Activated naive CD8-positive, alpha-beta T cell (primary cell): Measurements from ENCODE around the gene LRG1.

Experiments
- H3K27ac Mint-ChIP-seq: one replicate; pipeline ENCODE4 v1.8.0; 2021; ENCODE audit warnings: mixed read lengths
- H3K27me3 Mint-ChIP-seq: one replicate; pipeline ENCODE4 v1.8.0; 2021; ENCODE audit warnings: mixed read lengths
- H3K36me3 Mint-ChIP-seq: one replicate; pipeline ENCODE4 v1.8.0; 2021; ENCODE audit warnings: mixed read lengths
- H3K4me1 Mint-ChIP-seq: one replicate; pipeline ENCODE4 v1.8.0; 2021; ENCODE audit warnings: low read depth, mixed read lengths
- H3K4me3 Mint-ChIP-seq: one replicate; pipeline ENCODE4 v1.8.0; 2021; ENCODE audit warnings: mild to moderate bottlenecking, mixed read lengths
- H3K9me3 Mint-ChIP-seq: one replicate; pipeline ENCODE4 v1.8.0; 2021; ENCODE audit warnings: low read depth, mixed read lengths

LRG1 gene

DNA sequence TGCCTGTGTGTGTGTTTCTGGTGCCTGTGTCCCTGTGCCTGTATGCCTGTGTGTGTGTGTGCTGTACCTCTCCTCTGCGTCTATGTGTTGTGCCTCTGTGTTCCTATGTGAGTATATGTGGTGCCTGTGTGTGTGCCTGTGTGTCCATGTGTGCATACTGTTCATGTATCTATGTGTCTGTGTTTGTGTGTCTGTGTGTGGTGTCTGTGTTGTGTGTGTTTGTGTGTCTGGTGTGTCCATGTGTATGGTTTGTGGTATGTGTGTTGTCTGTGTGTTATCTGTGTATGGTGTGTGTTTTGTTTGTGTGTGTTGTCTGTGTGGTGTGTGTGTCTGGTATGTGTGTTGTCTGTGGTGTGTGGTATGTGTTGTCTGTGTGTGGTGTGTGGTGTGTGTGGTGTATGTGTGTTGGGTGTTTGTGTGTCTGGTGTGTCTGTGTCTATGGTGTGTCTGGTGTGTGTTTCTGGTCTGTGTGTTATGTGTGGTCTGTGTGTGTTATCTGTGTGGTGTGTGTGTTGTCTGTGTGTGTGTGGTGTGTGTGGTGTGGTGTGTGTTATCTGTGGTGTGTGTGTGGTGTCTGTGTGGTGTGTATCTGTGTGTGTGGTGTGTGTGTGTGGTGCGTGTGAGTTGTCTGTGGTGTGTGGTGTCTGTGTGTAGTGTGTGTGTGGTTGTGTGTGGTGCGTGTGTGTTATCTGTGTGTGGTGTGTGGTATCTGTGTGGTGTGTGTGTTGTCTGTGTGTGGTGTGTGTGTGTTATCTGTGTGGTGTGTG is 47.3 kb downstream of the LRG1 start:
- Mint-ChIP-seq H3K27ac (no peak overlapping the region), H3K9me3 (no peaks in the 10 kb centered on the region), H3K36me3 (no peaks in the 10 kb centered on the region), H3K4me3 (no peak overlapping the region), H3K27me3 (no peaks in the 10 kb centered on the region), H3K4me1 (peaks cover under 1% of the 10 kb centered on the region)

DNA sequence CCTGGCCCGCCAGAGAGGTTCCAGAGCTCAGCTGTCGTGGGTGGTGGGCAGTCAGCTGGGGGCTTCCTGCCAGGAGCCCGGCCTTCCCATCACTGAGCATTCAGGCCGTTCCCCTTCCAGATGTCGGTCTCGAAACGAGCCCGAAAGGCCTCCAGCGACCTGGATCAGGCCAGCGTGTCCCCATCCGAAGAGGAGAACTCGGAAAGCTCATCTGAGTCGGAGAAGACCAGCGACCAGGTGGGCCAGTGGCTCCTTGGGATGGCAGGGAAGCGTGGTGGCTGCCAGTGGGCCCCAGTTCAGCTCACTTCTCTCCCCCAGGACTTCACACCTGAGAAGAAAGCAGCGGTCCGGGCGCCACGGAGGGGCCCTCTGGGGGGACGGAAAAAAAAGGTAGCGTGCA is 48.4 kb downstream of the LRG1 start:
- no peak overlapping the region for H3K27ac Mint-ChIP-seq
- H3K9me3 Mint-ChIP-seq: no peaks in the 10 kb centered on the region
- H3K27me3 Mint-ChIP-seq: no peaks in the 10 kb centered on the region
- peaks cover 1% of the 10 kb centered on the region for H3K4me1 Mint-ChIP-seq
- no peaks in the 10 kb centered on the region for H3K36me3 Mint-ChIP-seq
- no peak overlapping the region for H3K4me3 Mint-ChIP-seq

DNA sequence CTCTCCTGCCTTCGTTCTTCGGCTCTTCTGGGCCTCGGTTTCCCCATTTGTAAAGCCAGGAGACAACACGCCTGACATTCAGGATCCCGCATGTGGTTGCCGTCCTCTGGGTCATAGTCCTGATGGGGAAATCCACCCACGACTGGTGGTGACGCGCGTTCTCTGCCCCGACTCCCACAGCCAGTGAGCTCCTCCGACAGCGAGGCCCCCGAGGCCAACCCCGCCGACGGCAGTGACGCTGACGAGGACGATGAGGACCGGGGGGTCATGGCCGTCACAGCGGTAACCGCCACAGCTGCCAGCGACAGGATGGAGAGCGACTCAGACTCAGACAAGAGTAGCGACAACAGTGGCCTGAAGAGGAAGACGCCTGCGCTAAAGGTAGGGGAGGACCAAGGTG is 51.3 kb downstream of the LRG1 start:
- H3K27ac Mint-ChIP-seq: no peak overlapping the region

DNA sequence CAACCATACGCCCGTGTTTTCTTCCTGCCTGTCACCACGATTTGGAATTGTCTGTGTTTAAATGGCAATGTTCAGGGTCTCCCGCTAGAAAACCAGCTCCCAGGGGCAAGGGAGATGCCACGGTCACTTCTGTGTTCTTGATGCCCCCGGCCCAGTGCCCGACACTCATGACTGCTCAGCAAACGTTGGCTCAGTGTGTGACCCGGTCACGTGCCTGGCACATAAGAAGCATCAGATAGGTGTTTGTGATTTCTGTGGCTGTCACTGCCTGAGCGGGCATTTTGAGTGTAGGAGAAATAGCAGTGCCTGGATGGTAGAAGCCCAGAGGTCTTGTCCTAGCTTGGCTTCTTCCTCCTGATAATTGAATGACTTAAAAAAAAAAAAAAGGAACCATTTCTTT is 52.3 kb downstream of the LRG1 start:
- Mint-ChIP-seq H3K36me3 (no peaks in the 10 kb centered on the region), H3K27me3 (no peaks in the 10 kb centered on the region), H3K9me3 (no peaks in the 10 kb centered on the region), H3K4me1 (peaks cover 3% of the 10 kb centered on the region), H3K4me3 (no peak overlapping the region), H3K27ac (no peak overlapping the region)

More for the DNA sequence above, 51.3 kb downstream of the LRG1 start:
- H3K27me3 Mint-ChIP-seq: no peaks in the 10 kb centered on the region
- no peaks in the 10 kb centered on the region for H3K36me3 Mint-ChIP-seq
- H3K4me1 Mint-ChIP-seq: peaks cover 3% of the 10 kb centered on the region
- H3K4me3 Mint-ChIP-seq: no peak overlapping the region
- no peaks in the 10 kb centered on the region for H3K9me3 Mint-ChIP-seq
